ENCODE data around the gene CHST11.

Gene CHST11

DNA sequence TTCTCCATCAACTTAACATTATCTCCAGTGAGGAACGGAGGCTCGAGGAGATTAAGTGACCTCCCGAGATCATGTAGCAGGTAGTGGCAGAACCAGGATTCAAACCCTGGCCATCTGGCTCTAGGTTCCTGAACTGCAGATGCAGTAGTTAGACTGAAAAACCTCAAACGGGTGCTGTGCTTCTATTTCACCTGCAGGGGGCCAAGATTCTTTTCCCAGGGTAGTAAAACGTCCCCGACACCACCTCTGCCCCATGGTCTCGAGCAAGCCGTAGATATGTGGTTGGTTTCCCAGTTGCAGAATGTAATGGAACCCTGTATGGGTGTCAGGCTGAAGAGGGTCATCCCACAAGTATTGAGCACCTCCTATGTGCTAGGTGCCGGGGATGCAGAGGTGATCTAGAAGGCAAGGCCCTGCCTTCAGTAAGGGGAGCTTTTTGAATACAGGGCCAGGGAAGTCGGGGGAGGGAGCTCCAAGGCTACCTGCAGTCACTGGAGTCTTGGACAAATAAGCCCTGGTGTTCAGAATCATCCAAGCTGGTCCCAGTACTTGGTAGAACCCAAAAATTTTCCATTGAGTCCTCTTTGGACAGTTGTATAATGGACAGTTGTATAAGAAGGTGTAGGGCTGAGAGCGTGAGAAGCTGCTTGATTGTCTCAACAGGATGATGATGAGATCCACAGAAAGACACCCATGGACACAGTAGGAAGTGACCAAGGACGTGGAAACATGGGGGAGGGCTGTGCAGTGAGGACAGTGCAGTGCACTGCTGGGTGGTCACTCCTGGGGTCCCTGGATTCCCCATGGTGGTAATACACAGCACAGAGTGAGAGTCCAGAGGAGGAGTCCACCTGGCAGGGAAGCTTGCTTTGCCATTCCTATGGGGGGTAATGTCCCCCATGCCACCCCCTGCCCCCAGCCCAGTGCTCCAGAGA is 197.2 kb downstream of the CHST11 start:
- DNase-seq (ENCODE audit: low read depth) = no peak

DNA sequence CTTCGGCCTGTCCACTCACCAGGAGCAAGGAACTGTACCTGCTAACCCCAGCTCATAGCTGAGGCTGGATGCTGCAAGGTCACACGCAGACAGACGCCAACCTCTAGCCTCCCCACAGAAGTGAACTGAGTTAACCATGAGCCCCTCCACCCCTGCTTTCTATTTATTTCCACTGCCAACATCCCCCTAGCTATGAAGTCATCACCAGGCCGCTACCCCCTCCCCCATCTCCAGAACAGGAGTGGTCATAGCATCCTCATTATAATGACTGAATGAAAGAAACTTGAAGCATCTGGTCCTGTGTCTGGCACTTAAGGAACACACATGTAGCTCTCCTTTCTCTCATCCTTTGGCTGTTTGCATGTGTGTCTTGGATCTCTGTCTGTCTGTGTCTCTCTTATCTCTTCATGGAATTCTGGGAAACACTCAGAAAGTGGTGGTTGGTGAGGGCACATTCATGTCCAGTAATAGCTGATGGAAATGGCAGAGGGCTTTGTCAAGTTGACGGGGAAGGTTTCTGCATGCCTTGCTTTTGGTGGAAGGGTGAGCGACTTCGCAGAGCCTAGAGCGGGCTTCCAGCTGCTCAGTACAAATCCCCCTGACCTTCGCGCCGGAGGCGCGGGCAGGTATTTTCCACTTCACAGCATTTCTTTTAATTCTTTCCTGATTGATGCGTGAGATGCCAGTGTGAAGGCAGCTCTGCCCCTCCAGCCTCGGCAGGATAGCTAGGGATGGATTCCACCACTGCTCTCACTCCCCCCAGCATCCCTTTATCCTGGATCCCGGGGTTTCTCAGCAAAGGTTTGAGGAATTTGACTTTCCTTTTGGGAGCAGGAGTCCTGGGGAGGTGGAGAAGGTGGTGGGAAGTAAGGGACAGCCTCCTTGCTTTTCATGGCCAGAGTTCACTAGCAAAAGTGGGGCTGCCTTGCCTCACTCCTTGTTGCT is 198.2 kb downstream of the CHST11 start:
- DNase-seq (ENCODE audit: low read depth) = no peak

DNA sequence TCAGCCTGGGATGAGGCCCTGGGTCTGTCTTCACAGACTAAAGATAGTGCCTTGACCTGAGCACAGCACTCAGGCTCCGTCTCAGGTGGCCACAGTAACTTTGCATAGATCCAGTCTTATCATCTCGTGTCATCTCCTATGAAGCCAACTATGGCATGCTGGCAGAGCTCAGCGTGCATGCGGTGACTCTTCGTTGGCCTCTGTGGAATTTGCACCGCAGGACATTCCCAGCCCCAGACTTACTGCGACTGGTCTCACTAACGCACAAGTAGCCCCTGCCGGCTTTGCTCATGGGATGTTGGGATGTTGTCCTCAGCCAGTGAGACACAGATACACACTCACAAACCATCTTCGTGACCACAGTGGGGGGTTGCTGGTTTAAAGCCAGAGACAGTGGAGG is 199.6 kb downstream of the CHST11 start:
- no peak for DNase-seq (ENCODE audit: low read depth)

DNA sequence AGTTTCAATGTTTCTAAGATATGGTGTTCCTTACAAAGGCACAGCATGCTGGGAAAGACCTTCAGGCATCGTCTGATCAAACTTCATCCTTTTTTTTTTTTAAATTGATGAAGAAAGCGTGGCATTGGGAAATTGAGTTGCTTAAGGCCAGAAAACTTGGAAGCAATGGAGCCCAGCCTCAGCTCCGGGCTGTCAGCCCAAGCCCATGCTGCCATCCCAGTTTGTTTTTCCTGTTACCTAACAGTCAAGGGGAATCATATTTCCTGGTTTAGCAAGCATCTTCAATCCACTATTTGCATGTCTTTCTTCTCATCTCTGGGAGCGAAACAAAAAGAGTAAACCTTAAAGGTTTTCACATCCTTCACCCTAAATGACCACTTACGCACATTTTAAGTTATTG is 200.2 kb downstream of the CHST11 start:
- DNase-seq (ENCODE audit: low read depth) = no peak

DNA sequence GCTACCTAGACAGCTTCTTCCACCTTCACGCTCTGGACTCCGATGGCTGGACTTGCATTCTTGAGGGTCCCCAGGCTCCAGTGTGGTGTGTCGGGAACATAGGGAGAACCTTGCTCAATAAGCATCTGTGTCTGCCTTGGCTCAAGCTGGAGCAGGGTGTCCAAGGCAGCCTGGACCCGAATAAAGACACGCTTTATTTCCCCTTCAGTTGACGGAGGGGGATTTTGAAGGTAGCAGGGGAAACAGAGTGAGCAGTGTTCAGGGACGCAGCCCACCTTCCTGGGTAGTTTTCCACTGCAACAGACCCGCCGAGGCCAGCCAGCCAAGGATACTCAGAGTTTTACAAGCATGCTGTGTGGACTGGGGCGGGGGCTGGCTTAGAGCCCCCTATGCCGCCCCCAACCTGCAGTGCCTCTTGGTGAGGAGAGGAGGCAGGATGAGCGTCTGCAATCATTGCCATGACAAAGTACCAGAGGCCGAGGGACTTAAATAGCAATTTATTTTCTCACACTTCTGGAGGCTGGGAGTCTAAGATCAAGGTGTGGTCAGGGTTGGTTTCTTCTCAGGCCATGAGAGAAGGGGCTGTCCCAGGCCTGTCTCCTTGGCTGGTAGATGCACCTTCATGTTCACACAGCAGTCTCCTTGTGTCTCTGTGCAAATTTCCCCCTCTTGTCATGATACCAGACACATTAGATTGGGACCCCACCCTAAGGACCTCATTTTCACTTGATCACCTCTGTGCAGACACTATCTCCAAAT is 201.2 kb downstream of the CHST11 start:
- no peak for DNase-seq (ENCODE audit: low read depth)

DNA sequence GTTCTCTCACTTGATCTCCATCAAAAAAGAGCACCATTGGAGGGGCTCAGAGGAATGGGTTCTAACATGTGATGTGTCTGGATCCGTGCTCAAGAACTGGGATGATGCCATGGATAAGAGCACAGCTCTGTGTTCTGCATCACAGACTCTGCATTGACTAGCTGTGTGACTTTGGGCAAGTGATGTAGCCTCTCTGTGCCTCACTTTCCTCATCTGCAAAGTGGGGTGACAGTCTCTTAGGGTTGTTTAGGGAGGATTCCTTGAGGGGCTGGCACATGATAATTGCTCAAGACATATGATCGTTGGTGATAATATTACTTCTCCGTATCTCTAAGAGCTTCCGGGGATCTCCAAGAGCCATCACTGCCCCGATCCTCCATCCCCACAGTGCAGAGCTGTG is 202.3 kb downstream of the CHST11 start:
- no peak for DNase-seq (ENCODE audit: low read depth)

DNA sequence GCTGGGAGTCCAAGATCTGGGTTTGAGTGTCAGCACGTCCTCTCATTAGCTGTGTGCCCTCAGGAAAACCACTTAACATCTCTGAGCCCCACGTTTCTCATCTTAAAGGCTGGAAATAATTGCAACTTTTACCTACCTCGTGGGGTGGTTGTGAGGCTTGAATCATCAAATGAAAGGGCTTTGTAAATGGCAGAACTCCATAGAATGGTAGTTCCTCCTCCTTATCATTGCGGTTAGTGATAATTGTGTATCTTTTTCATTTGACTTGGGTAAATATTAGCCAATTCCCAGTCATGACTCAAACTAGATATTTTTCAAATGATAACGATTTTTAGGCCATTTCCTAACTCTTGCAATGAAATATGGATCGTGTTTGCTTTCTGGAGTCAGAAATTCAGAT is 205.5 kb downstream of the CHST11 start:
- DNase-seq (ENCODE audit: low read depth) = peak; percentile 20

DNA sequence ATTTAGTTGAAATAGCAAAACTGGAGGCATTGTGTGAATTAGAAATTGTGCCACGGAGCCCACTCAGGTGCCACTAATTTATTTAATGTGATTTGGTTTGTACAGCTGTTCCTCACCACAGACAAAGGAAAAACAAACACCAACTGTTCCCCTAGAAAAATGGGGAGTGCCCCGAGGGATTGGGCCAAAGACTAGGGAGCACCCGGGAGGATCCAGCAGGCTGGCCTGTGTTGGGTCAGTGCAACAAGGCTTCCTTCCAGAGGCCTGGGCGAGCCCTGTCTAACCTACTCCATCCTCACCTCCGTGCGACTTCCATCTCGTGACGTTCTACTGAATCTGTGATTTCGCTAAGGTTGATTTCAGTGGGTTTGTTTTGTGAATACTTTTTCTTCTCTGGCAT is 206.2 kb downstream of the CHST11 start:
- no peak for DNase-seq (ENCODE audit: low read depth)

DNA sequence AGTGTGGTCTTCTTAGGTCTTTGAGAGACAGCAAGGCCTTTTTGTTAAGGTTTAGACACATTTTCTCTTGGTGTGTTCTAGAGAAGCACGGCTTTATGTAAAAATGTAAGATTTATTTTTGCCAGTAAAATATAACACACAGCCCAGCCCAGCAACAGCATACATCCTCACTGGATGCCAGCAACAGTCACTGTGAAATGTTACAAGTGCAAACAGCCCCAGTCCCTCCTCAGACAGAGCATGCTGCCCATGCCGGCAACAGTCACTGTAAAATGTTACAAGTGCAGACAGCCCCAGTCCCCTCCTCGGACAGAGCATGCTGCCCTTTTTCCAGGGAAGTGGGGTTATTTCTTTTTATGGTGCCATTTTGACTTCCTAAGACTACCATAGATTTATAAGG is 207.6 kb downstream of the CHST11 start:
- DNase-seq (ENCODE audit: low read depth) = no peak

DNA sequence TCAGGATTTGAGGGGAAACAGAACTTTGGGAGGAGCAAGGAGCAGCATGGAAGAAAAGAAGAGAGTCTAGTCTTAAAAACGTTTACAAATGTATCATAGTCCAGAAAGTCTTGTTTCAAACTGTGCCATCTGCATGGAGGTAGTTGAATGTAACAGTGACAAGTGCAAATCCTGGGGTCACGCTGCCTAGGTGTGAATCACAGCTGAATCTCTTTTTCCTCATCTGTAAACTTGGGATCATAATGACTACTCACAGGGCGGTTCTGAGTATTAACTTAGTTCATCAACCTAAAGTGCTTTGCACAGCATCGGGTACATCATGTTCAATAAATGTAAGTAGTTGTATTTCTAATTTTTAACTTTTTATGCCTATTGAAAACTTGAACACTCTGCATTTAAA is 208.5 kb downstream of the CHST11 start:
- no peak for DNase-seq (ENCODE audit: low read depth)

DNA sequence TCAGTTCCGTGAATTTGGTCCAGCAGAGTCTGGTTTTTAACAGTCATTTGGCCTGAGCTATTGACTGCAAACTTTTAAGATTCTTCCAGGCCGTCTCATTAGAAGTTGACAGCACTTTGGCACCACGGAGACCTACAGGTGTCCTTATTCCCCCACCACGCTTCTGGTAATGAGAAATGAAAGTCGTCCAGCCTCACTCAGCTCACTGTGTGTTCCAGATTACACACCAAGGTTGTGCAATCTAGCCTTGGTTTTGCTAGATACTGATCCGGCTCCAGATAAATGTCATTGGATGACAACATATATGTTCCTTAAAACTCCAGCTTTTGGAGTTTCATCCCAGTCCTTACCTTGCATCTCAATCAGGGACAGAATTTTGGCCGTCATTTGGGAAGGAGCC is 210.4 kb downstream of the CHST11 start:
- DNase-seq (ENCODE audit: low read depth) = no peak

DNA sequence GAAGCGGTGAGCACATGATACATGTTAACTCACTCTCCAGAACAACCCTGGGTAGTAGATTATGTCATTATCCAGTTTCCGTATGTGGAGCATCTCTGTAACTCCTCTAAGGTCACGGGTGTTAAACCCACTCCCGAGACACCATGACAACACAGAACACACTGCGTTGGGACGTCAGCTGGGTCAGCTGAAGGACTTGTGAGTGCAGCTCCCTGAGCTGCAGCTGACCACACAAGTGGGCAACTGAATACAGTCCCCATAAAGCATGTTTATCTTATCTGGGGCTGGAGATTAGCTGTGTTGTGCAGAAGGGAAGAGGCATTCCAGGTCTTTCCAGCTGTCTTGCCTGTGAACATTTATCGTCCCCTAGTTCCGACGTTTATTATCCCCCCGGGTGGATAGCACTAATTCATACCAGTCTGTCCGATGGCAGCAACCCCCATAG is 211.5 kb downstream of the CHST11 start:
- no peak for DNase-seq (ENCODE audit: low read depth)

DNA sequence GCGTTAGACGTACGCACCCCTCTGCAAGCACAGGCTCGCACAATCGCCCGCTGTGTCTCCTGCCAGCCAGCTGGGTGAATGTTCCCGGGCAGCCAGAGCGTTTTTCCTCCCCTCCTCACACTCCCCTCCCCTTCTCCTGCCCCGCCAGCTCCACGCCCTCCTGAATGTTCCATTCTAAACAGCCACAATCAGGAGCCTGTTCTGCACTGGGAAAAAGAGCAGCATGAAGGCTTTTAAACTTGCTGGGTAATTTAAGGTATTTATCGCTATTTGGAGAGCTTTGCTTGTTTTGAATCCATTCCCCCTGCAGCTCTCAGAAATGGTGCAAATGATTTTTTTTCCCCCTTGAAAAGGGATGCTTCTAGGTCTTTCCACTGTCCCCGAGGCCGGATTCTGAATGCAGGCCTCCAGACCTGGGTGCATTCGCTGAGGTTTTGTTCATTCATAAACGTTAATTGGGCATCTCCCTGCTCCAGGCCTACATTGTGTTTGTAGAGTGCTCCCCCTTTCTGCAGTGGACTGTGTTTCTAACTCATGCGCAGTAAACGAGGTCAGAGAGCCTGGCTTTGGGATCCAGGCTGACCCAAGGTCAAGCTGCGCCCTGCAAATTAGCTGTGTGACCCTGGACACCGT is 212.5 kb downstream of the CHST11 start:
- DNase-seq (ENCODE audit: low read depth) = no peak

DNA sequence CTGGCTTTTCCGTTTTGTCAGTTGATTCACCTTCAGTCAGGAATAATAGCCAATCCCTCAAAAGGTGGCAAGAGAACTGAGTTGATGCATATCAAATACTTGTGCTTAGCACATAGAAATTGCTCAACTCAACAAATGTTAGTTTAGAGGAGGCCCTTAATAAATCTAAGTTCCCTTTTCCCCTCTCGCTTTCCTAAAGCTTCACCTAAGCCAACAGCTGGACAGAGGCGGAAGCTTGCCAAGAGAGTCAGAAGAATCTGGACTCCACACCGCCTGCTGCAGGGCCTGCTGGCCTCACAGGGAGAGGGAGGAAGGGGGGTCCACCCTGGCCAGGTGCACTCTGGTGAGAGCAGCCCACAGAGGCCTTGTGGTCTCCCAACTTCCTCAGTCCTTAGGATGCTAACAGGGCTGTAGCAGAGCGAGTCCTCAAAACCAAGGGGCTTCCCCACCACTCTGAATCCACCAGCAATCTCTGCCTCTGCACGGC is 213.1 kb downstream of the CHST11 start:
- no peak for DNase-seq (ENCODE audit: low read depth)

DNA sequence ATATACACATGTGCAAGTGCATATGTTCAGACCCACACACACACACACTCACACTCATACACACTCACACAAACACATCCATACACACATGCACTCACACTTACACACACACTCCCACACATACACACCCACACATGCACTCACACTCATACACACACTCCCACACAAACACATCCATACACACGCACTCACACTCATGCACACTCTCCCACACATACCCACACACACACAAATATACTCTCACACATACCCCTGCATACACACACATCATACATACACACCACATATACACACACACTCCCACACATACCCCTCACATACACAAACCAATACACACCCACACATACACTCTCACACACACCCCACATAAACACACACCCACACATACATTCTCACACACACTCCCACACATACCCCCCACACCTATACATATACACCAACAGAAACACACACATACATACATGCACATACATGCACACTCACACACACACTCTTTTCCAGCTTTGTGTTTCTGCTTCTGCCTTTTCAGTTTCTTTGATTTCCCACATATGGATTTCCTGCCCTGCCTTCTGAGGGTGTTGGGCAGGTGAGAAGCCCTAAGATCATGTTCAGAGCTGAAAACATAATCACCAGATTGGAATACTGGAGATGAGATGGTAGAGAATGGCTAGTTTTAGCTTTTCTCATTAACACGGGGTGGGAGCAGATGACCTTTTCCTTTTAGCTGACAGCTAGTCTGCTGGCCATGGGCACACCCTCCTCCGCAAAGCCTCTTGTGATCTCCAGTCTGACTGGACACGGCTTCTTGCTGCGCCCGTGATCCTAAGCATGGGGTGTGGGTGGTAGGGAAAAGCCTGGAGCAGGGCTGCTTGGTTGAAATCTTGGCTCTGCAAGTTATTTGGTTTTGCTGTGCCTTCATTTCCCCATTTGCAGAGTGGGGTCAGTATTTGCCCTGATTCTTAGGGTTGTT is 214.0 kb downstream of the CHST11 start:
- no peak for DNase-seq (ENCODE audit: low read depth)

DNA sequence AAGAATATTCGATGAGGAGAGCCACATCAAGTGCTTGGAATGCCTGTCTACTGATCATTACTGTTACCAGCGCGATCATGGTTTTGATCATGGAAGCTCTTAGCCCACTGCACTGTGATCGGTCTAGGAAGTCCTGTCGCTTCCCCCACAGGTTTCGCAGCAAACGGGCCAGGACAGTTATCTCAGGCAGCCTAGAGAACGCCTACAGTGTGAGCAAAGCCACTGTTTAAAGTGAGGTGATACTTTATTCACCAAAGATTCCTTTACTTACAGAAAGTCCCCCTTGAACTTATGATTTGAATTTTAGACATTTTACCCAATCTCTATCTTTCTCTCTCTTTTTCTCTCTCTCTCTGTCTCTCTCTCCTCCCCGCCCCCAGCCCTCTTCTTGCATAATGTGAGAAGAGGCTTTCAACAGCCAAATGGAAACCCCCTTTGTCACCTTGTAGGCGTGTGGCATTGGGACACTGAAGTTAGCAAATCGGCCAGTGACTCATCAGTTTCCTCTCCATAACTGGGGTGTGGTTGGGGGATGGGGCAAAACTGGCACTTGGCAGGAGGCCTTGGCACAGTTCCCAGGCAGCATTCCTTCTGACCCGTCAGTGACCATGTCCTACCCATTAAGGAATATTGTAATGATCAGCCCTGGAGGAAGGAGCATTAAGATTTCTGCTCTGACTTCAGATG is 214.8 kb downstream of the CHST11 start:
- peak; percentile 94 for DNase-seq (ENCODE audit: low read depth)

DNA sequence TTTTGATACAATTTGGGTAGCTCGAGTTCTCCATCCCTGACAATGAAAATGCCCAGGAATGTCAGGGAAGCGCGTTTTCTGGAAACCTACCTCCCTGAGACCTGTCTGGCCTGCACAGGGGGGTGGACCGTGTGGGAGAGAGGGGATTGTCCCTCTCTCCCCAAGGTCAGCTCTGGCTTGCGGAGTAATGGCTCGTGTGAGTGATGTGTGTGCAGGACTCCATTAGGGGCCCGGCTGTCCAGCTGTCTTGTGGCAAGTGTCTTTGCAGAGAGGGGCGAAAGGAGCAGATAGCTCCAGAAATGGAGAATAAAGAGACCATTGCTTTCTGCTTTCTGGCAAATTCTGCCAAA is 215.3 kb downstream of the CHST11 start:
- no peak for DNase-seq (ENCODE audit: low read depth)

DNA sequence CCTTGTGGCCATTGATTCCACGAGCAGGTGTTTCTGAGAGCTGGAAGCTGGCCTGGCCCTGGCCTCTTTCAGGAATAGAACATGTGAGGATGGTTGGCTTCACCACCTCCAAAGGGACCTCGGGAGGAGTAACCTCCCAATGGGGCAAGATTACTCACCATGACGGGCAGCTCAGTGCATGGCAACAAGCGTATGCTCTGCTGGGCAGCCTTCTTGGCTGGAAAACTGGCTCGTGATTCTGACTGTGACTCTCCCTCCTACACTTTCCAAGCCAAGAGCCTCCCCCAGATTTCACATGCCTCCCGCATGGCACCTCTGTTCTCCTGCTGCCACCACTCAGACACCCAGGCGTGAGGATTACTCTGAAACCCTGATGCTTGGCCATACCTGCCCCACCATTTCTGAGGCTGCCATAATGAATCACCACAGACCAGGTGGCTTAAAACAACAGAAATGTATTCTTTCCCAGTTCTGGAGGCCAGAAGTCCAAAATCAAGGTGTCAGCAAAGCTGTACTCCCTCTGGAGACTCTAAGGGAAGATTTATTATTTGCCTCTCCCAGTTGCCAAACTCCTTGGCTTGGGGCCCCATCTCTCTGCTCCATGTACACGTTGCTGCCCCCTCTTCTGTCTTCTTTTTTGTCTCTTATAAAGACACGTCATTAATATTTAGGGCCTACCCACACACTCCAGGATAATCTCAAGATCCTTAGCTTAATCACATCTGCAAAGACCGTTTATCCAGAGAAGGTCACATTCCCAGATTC is 215.9 kb downstream of the CHST11 start:
- DNase-seq (ENCODE audit: low read depth) = no peak

DNA sequence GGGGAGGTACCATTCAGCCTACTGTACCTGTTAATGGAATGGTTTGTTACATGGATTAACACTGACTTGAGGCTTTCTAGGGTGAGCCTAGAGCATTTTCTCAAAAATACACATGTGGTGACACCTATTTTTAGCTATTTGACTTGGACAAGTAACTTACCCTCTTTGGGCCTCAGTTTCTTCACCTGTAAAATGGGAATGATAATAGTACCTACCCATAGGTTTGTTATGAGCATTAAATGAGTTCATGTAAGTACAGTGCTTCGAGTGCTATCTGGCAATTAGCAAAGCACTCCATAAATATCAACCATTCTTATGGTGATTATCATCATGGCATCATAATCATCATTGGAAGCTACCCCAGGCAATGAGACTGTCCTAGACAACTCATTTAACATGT is 216.5 kb downstream of the CHST11 start:
- DNase-seq (ENCODE audit: low read depth) = no peak
